HG03378 (cell line): ENCODE data around the gene NEK5.
"Not testable (repeated sequence)": the region's sequence is repeated elsewhere in the genome, so short reads cannot be mapped to it uniquely, and the experiment has no call there.

Experiments
- ATAC-seq: cut with Tn5 transposase; IDR thresholded peaks from one replicate; pipeline ENCODE4 v1.9.1; 2021; ENCODE audit warnings: mild to moderate bottlenecking, moderate library complexity; ENCODE audit not compliant: unreplicated experiment

Gene NEK5

DNA sequence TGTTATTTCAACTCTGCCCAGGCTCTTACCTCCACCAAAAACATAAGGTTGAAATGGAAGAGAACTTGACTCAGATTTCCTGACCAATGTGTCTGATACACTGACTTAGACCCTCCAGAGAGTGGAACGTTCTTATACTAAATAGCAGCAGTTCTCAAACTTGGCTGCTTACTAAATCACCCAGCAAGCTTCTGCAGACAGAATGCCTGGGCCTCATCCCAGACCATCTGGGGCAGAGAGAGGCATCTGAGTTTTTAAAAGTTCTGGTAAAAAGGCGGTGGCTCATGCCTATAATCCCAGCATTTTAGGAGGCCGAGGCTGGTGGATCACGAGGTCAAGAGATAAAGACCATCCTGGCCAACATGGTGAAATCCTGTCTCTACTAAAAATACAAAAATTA lies 46.3 kb downstream of the NEK5 start:
- no peak for ATAC-seq

DNA sequence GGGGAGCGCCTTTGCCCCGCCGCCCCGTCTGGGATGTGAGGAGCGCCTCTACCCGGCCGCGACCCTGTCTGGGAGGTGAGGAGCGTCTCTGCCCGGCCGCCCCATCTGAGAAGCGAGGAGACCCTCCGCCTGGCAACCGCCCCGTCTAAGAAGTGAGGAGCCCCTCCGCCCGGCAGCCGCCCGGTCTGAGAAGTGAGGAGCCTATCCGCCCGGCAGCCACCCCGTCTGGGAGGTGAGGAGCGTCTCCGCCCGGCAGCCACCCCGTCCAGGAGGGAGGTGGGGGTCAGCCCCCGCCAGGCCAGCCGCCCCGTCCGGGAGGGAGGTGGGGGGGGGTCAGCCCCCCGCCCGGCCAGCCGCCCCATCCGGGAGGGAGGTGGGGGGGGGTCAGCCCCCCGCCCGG lies 49.0 kb downstream of the NEK5 start:
- not testable (repeated sequence) for ATAC-seq

DNA sequence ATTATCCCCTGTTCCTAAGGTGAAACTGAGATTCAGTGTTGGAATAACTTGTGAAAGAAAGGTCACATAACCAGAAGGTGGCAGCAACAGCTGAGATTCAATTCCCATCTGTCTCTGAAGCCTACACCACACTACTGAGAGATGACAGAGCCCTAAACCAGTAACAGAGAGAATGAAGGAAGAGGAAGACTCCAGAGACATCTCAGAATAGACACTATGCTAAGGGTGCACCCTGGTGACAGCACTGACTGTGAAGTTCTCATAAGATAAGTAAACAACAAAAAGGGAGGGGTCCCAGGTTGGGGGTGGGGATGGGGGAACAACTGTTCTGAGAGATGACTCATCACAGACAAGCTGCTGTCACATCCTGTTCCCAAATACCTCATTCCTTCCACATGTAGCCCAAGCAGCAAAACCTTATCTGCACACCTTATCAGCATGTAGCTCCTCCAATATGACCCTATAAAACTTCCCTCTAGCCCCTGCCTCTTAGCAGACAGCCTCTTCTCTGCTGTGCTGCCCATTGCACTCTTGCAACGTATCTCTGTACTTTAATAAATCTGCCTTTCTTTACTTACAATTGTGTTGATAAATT lies 57.8 kb downstream of the NEK5 start:
- no peak for ATAC-seq

DNA sequence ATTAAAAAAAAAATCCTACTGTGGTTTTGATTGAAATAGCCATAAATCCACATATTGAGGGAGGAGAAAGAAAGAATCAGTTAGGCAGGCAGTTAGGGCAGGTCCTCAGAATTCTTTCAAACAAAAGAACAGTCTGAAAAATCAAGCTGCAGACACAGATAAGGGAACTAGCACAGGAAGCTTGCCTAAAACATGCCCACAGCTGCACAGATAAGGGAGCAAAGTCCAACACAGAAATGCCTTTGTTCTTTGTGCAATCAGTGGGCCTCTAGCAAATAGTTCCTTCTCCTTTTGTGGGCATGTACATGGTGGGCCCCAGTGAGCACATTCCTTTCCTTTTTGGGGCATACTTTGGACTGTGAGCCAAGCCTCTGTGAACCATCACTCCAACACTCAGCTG lies 61.6 kb downstream of the NEK5 start:
- ATAC-seq, result no peak

DNA sequence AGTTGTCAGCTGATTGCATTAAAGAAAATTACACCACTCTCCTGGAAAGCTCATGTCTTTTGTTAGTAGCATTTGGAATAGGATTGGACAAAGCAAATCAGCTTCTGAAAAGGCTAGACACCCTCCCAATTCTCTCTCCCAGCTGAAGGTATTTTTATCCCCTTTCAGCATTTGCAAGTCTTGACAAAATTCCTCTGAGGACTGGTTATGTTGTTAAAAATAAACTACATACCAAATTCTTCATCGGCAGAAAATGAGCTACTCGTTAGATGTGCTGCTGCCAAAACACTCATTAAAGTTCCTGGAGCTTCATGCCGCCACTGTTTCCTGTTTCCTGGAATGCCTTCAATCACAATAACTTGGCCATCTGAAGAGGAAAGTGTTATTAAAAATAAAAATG lies 67.3 kb downstream of the NEK5 start:
- ATAC-seq, result no peak

DNA sequence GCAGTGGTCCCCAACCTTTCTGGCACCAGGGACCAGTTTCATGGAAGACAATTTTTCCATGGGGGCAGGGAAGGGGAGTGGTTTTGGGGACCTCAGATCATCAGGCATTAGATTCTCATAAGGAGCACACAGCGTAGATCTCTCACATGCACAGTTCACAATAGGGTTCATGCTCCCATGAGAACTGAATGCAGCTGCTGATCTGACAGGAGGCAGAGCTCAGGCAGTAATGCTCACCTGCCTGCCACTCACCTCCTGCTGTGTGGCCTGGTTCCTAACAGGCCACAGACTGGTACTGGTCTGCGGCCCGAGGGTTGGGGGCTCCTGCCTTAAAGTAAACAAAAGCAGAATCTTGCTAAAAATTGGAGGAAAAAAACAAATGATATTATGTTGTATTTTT lies 67.8 kb downstream of the NEK5 start:
- not testable (repeated sequence) for ATAC-seq

DNA sequence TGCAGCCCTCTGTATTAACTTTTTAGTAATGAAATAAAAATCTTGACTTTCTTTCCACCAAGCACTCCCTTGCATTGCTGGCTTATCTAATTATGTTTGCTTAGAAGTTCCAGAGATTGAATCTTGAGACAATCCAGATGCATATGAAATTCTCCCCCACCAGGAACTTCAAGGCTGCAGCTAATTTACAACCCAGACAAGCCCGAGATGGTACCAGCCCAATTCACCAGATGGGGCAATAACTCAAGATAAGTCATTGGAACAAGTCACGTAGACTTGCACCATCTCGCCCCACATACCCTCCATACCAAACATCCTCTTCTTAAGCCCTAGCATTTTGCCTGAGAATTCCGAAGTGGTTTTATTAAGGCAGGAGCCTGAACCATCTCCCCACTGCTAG lies 75.4 kb downstream of the NEK5 start:
- no peak for ATAC-seq

DNA sequence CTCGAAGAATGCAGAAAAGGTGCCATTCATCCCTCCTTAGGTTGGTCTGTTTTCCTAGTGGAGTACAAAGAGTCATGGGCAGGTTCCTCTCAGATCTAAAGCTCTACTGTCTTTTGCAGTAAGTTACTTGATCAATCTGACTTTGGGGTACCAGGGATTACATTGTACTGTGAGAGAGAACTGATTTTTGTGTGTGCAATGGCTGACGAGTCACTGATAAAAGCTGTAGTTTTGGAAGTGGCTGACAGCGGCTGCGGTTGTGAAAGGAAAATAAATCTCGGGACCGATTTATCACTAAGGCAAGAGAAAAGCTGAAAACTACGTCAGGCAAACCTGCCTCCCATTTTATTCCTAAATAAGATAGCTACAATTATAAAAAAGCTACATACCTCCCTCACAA lies 77.5 kb downstream of the NEK5 start:
- ATAC-seq, result no peak

DNA sequence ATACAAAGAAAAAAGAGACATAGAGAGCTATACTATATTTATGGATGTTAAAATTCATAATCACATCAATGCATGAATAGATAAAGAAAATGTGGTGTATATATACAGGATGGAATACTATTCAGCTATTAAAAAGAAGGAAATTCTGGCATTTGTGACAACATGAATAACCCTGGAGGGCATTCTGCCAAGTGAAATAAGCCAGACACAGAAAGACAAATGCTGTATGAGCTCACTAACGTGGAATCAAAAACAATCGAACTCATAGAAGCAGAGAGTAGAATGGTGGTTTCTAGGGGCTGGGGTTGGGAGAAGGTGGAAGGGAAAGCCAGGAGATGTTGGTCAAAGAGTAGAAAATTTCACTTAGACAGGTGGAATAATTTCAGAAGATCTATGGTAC lies 80.4 kb downstream of the NEK5 start:
- no peak for ATAC-seq

DNA sequence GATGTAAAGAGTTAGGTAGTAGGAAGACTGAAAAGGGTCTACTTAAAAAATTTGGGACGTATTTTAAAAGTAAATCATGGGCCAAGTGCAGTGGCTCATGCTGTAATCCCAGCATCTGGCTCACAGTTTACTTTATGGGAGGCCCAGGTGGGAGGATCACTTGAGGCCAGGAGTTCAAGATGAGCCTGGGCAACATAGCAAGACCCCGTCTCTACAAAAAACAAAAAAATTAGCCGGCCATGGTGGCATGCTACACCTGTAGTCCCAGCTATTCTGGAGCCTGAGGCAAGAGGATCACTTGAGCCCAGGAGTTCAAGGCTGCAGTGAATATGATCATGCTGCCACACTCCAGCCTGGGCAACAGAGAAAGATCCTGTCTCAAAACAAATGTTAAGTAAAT lies 81.4 kb downstream of the NEK5 start:
- no peak for ATAC-seq

DNA sequence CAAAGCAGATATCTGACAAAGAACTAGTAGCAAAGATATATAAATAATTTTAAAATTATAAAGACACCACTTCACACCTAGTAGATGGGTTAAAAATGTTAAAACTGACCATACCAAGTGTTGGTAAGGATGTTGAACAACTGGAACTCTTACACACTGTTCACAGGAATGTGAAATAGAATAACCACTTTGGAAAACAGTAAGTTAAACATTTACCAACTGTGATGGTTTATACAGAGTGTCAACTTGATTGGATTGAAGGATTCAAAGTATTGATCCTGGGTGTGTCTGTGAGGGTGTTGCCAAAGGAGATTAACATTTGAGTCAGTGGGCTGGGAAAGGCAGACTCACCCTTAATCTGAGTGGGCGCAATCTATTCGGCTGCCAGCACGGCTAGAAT lies 85.2 kb downstream of the NEK5 start:
- no peak for ATAC-seq

DNA sequence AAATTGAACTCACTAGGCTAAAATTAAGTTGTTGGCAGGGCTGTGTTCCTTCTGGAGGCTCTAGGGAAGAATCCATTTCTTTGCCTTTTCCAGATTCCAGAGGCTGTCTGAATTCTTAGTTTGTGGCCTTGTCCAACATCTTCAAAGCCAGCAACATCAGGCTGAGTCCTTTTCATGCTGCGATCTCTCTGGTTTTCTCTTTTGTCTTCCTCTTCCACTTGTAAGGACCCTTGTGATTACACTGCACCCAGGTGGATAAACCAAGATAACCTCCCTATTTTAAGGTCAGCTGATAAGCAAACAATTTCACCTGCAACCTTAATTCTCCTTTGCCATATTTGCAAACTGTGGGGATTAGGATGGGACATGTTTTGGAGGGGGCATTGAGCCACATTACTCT lies 92.8 kb downstream of the NEK5 start:
- no peak for ATAC-seq

DNA sequence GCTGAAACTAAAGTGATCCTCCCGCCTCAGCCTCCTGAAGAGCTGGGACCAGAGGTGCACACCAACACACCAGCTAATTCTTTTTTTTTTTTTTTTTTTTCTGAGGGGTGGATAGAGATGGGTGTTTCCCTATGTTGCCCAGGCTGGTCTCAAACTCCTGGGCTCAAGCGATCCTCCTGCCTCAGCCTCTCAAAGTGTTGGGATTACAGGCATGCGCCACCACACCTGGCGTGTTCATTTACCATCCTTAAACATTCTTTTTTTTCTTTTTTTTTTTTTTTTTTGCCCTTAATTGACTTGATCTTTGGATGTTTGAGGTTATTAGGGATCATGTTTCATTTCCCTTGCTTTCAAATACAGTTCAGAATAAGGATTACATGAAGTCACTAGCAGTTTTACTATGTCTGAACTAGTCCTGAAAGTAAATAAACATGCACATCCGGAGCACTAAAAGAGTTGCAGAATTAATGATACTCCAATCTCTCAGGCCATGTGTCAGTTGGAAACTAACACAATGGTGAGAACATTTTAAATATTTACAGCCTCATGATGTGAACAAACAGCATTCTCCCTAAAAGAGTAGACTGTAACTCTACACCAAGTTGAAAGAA lies 94.2 kb downstream of the NEK5 start:
- ATAC-seq, result no peak

DNA sequence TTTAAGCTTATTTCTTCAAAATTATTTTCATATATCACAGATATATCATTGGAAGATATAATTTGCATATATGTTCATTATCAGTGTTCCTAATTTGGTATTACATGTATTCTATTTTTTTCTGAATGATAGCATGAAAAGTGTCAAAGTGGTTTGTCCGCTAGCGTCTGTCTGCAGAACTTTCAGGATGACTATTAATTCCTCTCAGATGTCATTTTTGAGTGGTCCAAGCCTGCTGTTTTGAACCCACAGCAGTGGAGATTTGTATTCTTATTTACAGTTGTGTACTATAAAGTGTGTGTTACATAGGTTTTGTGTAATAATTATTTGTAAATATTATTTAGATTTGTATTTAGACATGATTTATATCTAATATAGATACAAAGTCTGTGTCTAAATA lies 95.8 kb downstream of the NEK5 start:
- no peak for ATAC-seq

DNA sequence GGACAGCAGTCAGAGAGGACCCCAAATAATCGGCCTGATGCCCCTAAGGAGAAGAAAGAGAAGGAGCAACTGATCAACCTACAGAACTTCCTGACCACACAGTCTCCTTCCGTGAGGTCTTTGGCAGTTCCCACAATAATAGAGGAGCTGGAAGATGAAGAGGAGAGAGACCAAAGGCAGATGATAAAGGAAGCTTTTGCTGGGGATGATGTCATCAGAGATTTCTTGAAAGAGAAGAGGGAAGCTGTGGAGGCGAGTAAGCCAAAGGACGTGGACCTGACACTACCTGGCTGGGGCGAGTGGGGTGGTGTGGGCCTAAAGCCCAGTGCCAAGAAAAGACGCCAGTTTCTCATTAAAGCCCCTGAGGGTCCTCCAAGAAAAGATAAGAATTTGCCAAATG lies 98.5 kb downstream of the NEK5 start:
- ATAC-seq, result not testable (repeated sequence)

DNA sequence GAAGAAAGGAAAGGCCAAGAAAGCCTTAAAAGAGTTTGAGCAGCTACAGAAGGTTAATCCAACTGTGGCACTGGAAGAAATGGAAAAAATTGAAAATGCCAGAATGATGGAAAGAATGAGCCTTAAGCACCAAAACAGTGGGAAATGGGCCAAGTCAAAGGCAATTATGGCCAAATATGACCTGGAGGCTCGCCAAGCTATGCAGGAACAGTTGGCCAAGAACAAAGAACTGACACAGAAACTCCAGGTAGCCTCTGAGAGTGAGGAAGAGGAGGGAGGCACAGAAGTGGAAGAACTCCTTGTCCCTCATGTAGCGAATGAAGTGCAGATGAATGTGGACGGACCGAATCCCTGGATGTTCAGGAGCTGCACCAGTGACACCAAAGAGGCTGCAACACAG lies 99.3 kb downstream of the NEK5 start:
- no peak for ATAC-seq

DNA sequence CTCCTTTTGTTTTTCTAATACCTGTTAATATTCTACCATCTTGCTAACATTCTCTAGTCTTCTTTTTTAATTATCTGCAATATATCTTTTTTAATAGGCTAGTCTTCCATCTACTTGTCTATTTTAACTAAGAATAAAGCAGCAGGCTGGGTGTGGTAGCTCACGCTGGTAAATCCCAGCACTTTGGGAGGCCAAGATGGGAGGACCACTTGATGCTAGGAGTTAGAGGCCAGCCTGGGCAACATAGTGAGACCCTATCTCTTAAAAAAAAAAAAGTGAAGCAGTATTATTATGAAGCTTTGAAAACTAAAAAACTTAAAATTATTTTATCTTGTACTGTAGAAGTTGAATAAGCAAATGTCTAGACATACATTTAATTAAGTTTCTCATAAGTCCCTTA lies 101.0 kb downstream of the NEK5 start:
- no peak for ATAC-seq

DNA sequence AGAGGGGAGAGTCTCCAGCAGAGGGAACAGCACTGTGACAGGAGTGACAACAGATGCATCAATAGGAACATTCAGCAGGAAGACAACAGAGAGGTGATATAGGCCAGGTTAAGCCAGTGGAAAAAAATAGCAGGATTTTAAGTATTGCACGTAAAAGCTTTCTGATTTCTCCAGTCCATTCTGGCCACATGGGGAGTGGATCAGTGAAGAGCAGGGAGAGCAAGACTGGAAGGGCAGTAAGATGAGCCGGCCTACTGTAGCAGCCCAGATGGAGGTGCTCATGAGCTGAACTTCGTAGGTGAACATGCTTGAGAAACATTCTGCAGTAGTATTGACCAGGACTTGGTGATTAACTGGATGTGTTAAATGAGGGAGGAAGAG lies 102.6 kb downstream of the NEK5 start:
- ATAC-seq, result no peak

DNA sequence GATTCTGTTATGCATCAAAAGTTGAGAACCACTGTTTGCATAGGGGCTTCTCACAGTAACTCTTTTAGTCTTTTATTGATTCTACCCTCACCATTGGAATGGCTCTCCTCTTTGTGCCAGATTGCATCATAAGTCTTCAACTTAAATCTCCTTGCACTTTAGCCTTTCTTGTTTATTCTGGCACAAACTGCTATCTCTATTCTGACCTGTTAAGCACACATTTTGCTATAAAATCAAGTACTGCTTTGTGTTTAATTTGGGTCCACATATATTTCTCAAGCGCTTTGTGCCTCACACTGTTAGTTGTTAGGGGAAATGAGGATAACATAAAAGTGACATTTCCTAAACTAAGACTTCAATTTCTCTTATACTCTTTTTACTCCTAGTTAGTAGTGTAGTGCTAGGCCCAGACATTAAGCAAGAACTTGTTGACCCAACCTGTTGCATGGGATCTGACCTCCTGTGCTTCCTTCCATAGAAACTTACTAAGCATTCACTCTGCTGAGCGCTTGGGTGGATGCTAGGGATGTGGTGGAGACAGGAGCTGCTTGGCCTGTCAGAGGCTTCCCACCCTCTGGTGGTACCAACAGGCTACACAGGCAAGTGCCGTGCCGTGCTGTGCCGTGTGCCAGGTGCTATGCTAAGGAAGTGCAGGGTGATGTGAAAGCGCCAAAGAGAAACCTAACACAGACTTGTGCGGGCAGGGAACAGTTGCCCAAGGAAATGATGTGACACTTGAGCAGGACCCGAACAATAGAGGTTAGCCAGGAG lies 103.2 kb downstream of the NEK5 start:
- ATAC-seq, result no peak

DNA sequence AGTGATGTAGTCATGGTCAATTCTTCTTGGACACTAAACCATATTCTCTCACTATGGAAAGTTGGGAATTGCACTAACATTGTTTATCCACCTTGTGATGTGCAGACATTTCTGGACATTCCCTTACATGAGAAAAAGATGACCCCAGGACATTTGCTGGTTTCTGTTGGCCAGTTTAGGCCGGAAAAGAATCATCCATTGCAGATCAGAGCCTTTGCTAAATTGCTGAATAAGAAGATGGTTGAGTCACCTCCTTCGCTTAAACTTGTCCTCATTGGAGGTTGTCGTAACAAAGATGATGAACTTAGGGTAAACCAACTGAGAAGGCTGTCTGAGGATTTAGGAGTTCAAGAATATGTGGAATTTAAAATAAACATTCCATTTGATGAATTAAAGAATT lies 104.4 kb downstream of the NEK5 start, which contains the start of gene UTP14C:
UTP14C (plus strand) TSS at position 211 of the 400 bp plus-strand sequence. CDS start 4,114 bp downstream, outside the sequence.
- ATAC-seq, result no peak

DNA sequence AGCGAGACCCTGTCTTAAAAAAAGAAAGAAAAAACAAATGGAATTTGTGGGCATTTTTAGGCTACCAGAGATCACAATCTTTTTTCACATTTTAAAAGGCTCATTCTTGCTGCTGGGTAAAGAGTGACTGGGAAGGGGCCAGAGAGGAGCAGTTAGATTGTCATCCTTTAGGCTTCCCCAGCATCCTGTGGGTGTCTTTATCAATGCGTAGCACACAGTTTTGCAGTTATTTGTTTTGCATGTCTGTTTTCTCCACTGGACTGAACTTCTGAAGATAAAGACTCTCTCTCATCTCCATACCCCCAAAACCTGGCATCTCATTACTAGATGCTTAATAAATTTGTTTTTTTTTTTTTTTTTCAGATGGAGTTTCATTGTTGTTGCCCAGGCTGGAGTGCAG lies 106.5 kb downstream of the NEK5 start:
- no peak for ATAC-seq

DNA sequence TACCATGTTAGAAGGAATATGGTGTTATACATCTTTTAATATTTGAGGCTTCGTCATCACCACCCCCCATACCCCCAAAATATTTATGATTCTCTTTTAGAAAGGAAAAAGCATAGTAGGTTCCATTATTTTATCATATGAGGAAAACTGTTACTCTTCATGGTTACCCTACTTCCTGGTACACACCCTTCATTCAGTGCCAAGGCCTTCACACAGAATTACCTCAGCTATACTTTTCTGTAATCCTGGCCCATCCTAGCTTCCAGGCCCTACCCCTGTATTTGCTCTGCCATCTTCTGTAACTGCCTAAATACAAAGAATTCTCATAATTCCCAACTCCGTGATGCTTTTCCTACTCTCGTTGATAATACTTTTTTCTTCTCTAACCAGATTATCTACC lies 108.7 kb downstream of the NEK5 start:
- ATAC-seq, result no peak
